GM12865 (cell line): Measurements from ENCODE around the gene CHRM3.

Experiments
- DNase-seq: peaks from one replicate; pipeline ENCODE4 v3.0.0; 2010; ENCODE audit warnings: low read depth
- H3K4me3 ChIP-seq: 2 replicates; pipeline ENCODE4 v1.5.1; 2011; ENCODE audit warnings: mild to moderate bottlenecking, low read depth, low read length, control low read depth
- CTCF ChIP-seq: IDR thresholded peaks from 2 replicates; pipeline ENCODE4 v1.5.1; 2011; ENCODE audit warnings: low read length, control low read depth, low read depth, inconsistent platforms; ENCODE audit not compliant: insufficient read depth; ENCODE audit errors: missing control alignments

CHRM3 gene

GRCh38 chr1:239382666-239383065, 3.7 kb upstream of the CHRM3 start:
- H3K4me3 ChIP-seq = no peak overlapping the region
- DNase-seq = no peak
- no peak for TF ChIP-seq CTCF

GRCh38 chr1:239383714-239384113, 2.7 kb upstream of the CHRM3 start:
- no peak for TF ChIP-seq CTCF

GRCh38 chr1:239387304-239388158, 1.2 kb downstream of the CHRM3 start:
- TF ChIP-seq CTCF = no peak
- no peak overlapping the region for H3K4me3 ChIP-seq
- no peak for DNase-seq

More at GRCh38 chr1:239383714-239384113, 2.7 kb upstream of the CHRM3 start:
- no peak overlapping the region for H3K4me3 ChIP-seq
- no peak for DNase-seq

GRCh38 chr1:239388159-239388485, 1.8 kb downstream of the CHRM3 start:
- TF ChIP-seq CTCF = no peak
- DNase-seq = no peak

GRCh38 chr1:239388578-239388977, 2.2 kb downstream of the CHRM3 start:
- TF ChIP-seq CTCF = no peak
- no peak overlapping the region for H3K4me3 ChIP-seq
- DNase-seq = no peak

More at GRCh38 chr1:239388159-239388485, 1.8 kb downstream of the CHRM3 start:
- H3K4me3 ChIP-seq = no peak overlapping the region

- H3K4me3 ChIP-seq = no peak overlapping the region
- TF ChIP-seq CTCF = no peak
- DNase-seq = no peak
Measured at GRCh38 chr1:239389703-239390102, 3.3 kb downstream of the CHRM3 start.

- no peak for TF ChIP-seq CTCF
- no peak overlapping the region for H3K4me3 ChIP-seq
Measured at GRCh38 chr1:239392271-239392670, 5.9 kb downstream of the CHRM3 start.

More at GRCh38 chr1:239392271-239392670, 5.9 kb downstream of the CHRM3 start:
- DNase-seq = no peak
